Epithelial cell of proximal tubule (primary cell): ENCODE results near the gene HOXB8. TPM values are rescaled to one million over a fixed set of nuclear protein-coding genes. Genes with fewer than 3 reads are reported as not detected.

Experiments
- DNase-seq: peaks from one replicate; pipeline ENCODE4 v3.0.0-alpha.2; 2011; ENCODE audit warnings: low read depth
- H3K4me3 ChIP-seq: 2 replicates; pipeline ENCODE4 v1.5.1; 2011; ENCODE audit warnings: low read depth, mild to moderate bottlenecking, low read length
- total RNA-seq: library from RNA; depleted of rRNA; stranded (reverse); fragments of >200 nt; gene quantifications from 2 replicates; pipeline ENCODE4 v1.2.3, GENCODE V29; 2015
- TF ChIP-seq, protein P1 (sequence below): conservative IDR thresholded peaks from 2 replicates; pipeline ENCODE4 v1.5.1; 2012; ENCODE audit warnings: low read depth, mild to moderate bottlenecking, low read length

Gene HOXB8
- total RNA-seq, 1 donor from 2014 or later, result 12.7 TPM

- no peak for DNase-seq
- TF ChIP-seq, protein P1, sequence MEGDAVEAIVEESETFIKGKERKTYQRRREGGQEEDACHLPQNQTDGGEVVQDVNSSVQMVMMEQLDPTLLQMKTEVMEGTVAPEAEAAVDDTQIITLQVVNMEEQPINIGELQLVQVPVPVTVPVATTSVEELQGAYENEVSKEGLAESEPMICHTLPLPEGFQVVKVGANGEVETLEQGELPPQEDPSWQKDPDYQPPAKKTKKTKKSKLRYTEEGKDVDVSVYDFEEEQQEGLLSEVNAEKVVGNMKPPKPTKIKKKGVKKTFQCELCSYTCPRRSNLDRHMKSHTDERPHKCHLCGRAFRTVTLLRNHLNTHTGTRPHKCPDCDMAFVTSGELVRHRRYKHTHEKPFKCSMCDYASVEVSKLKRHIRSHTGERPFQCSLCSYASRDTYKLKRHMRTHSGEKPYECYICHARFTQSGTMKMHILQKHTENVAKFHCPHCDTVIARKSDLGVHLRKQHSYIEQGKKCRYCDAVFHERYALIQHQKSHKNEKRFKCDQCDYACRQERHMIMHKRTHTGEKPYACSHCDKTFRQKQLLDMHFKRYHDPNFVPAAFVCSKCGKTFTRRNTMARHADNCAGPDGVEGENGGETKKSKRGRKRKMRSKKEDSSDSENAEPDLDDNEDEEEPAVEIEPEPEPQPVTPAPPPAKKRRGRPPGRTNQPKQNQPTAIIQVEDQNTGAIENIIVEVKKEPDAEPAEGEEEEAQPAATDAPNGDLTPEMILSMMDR, result no peak
- H3K4me3 ChIP-seq, result peak overlapping the region; percentile 74
These were observed 8.0 kb downstream of the HOXB8 start for GRCh38 chr17:48606892-48607614.

GRCh38 chr17:48605991-48606891 lies 8.9 kb downstream of the HOXB8 start:
- TF ChIP-seq, protein P1, result no peak
- no peak for DNase-seq
- peak overlapping the region; percentile 74 for H3K4me3 ChIP-seq

GRCh38 chr17:48605409-48605919 lies 9.6 kb downstream of the HOXB8 start:
- DNase-seq, result no peak
- TF ChIP-seq, protein P1, result no peak
- peak overlapping the region; percentile 74 for H3K4me3 ChIP-seq

- TF ChIP-seq, protein P1, result no peak
- no peak for DNase-seq
- H3K4me3 ChIP-seq, result peak within 1 kb of the TSS; percentile 74
These were observed 10.2 kb downstream of the HOXB8 start, which contains the start of gene HOXB6 for GRCh38 chr17:48604770-48605329. HOXB6 (minus strand) TSS chr17:48604986; CDS start chr17:48598150, 6,836 bp downstream.

DNA sequence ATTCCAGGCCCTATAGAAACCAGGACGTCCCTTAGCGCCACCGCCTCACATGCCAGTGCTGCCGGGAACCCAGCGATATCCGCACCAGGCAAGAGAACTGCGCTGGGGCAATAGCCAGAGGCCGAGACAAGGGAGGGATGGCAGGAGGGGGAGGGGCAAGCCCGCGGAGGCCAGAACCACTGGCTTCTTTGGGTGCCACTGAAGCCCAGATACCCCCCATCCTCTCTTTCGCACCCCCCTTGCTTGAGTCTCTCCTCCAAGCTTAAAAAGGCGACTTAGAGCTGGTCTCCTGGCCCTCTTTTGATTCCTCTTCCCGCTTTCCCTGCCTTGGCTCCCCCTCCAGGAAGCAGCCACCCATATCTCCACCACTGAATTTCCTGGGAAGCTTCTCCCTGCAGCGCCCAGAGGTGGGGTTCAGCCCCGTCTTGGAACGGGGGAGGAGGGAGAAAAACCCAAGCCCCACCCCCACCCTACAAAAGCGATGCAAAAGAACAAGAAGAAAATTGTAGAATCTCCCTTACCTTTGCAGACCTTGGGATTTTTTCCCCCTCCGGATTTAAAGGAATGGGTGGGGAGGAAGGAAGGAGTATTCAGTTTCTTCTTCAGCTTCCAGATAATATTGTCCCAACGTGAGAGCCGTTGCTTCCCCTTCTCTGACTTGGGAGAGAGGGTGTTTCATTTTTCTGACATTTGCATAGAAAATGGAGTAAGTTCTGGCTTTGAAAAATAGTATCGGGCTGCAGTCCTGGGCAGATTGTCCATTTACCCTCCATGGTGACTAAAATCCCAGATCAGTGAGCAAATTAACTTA lies 10.9 kb downstream of the HOXB8 start:
- DNase-seq, result no peak
- peak overlapping the region; percentile 74 for H3K4me3 ChIP-seq
- TF ChIP-seq, protein P1, result peak; percentile 12
